H1 (cell line): ENCODE results near the gene SOX4. TPM values are rescaled to one million over a fixed set of nuclear protein-coding genes. Genes with fewer than 3 reads are reported as not detected.

Experiments
- CTCF ChIA-PET: fragments of 300-600 bp; sonication (Branson Sonifier 250); formaldehyde crosslinking; loops from one replicate; lab custom pipeline; 2021; ENCODE audit not compliant: partially characterized antibody; lab: Charles Lee
- POLR2A ChIA-PET: fragments of 300-600 bp; sonication (Branson Sonifier 250); formaldehyde crosslinking; loops from one replicate; lab custom pipeline; 2021; ENCODE audit warnings: inconsistent platforms; ENCODE audit not compliant: partially characterized antibody; lab: Charles Lee
- DNase-seq, 2 experiments: peaks; one replicate each; pipeline versions ENCODE4 v3.0.0 to v3.0.0-alpha.2; 2010 to 2022; ENCODE audit warnings: low spot score in 2 of 2, low read depth in 1 of 2, mixed read lengths in 1 of 2
- FAIRE-seq: peaks from 2 replicates; lab custom pipeline; 2011; peaks lifted over from hg19 to GRCh38; lab: Jason Lieb, UNC
- H2AFZ ChIP-seq: 2 replicates; pipeline ENCODE4 v1.8.1; 2012; ENCODE audit warnings: low read length, inconsistent platforms
- H2AK5ac ChIP-seq: 2 replicates; pipeline ENCODE4 v1.6.1; 2013; ENCODE audit warnings: low read depth, low read length
- H2BK120ac ChIP-seq: replicated peaks from 2 replicates; pipeline ENCODE3; 2013; ENCODE audit warnings: low read depth, low read length, inconsistent platforms
- H2BK12ac ChIP-seq: 2 replicates; pipeline ENCODE4 v1.6.1; 2013; ENCODE audit warnings: low read depth, low read length
- H2BK15ac ChIP-seq: 2 replicates; pipeline ENCODE4 v1.6.1; 2013; ENCODE audit warnings: low read length
- H2BK20ac ChIP-seq: 2 replicates; pipeline ENCODE4 v1.6.1; 2013; ENCODE audit warnings: low read length
- H2BK5ac ChIP-seq: 2 replicates; pipeline ENCODE4 v1.6.1; 2013; ENCODE audit warnings: low read depth, low read length
- H3K14ac ChIP-seq: 2 replicates; pipeline ENCODE4 v1.6.1; 2013; ENCODE audit warnings: inconsistent platforms; ENCODE audit not compliant: insufficient read length
- H3K18ac ChIP-seq: 2 replicates; pipeline ENCODE4 v1.6.1; 2013; ENCODE audit warnings: low read length; ENCODE audit errors: extremely low read depth
- H3K23ac ChIP-seq: 2 replicates; pipeline ENCODE4 v1.6.1; 2013; ENCODE audit warnings: inconsistent platforms; ENCODE audit not compliant: insufficient read length
- H3K23me2 ChIP-seq: 2 replicates; pipeline ENCODE4 v1.6.1; 2013; ENCODE audit warnings: low read depth, low read length
- H3K27ac ChIP-seq: 2 replicates; pipeline ENCODE4 v1.6.1; 2011; ENCODE audit warnings: low read depth, low read length, inconsistent platforms
- H3K27me3 ChIP-seq, 4 experiments: replicated peaks in 1 of 4; 1 replicate in 1 of 4; 2 replicates in 3 of 4; pipeline versions ENCODE4 v1.6.1 to v1.8.1; 2011 to 2013; ENCODE audit warnings: low read length in 3 of 4, mild to moderate bottlenecking in 3 of 4, inconsistent platforms in 2 of 4, mixed read lengths in 2 of 4, moderate library complexity in 1 of 4; ENCODE audit not compliant: control insufficient read depth in 3 of 4, insufficient read depth in 3 of 4; ENCODE audit errors: extremely low read depth in 1 of 4
- H3K36me3 ChIP-seq, 4 experiments: 2 replicates each; pipeline versions ENCODE4 v1.6.1 to v1.8.1; 2011 to 2013; ENCODE audit warnings: mild to moderate bottlenecking in 4 of 4, low read length in 3 of 4, moderate library complexity in 2 of 4, control low read depth in 1 of 4, inconsistent platforms in 1 of 4; ENCODE audit not compliant: insufficient read depth in 4 of 4, control insufficient read depth in 2 of 4
- H3K4ac ChIP-seq: replicated peaks from 2 replicates; pipeline ENCODE3; 2013; ENCODE audit warnings: low read length, low read depth, mixed read lengths, inconsistent platforms; ENCODE audit not compliant: insufficient read length
- H3K4me1 ChIP-seq, 4 experiments: replicated peaks in 1 of 4; 1 replicate in 1 of 4; 2 replicates in 3 of 4; pipeline versions ENCODE4 v1.6.1 to v1.8.1; 2011 to 2013; ENCODE audit warnings: low read length in 3 of 4, inconsistent platforms in 2 of 4, mixed read lengths in 1 of 4; ENCODE audit not compliant: insufficient read depth in 4 of 4, control insufficient read depth in 3 of 4
- H3K4me2 ChIP-seq, 2 experiments: 2 replicates each; pipeline versions ENCODE4 v1.6.1 to v1.8.1; 2011 to 2013; ENCODE audit warnings: low read depth in 2 of 2, low read length in 2 of 2, control low read depth in 1 of 2, inconsistent platforms in 1 of 2, mild to moderate bottlenecking in 1 of 2; ENCODE audit not compliant: insufficient read depth in 1 of 2
- H3K4me3 ChIP-seq, 4 experiments: fragments of 200-600, 300-600 bp in 1 of 4; sonication (generic), shearing (Covaris generic), sonication (Bioruptor Twin) in 1 of 4; 2 replicates each; pipeline versions ENCODE4 v1.5.1 to v1.8.1; 2011 to 2016; ENCODE audit warnings: low read length in 4 of 4, low read depth in 3 of 4, control low read depth in 2 of 4, inconsistent platforms in 2 of 4, mild to moderate bottlenecking in 2 of 4, mixed read lengths in 1 of 4, moderate library complexity in 1 of 4; ENCODE audit not compliant: insufficient read depth in 2 of 4; ENCODE audit errors: extremely low read depth in 1 of 4
- H3K56ac ChIP-seq: replicated peaks from 2 replicates; pipeline ENCODE3; 2013; ENCODE audit warnings: low read depth, mild to moderate bottlenecking, mixed read lengths, low read length, inconsistent platforms; ENCODE audit not compliant: insufficient read length
- H3K79me1 ChIP-seq: 2 replicates; pipeline ENCODE4 v1.6.1; 2013; ENCODE audit warnings: low read depth, low read length, control low read depth
- H3K79me2 ChIP-seq, 2 experiments: 2 replicates each; pipeline versions ENCODE4 v1.6.1 to v1.8.1; 2012 to 2013; ENCODE audit warnings: low read length in 2 of 2, mild to moderate bottlenecking in 2 of 2, inconsistent platforms in 1 of 2; ENCODE audit not compliant: insufficient read depth in 2 of 2, control insufficient read depth in 1 of 2
- H3K9ac ChIP-seq, 4 experiments: replicated peaks in 1 of 4; 1 replicate in 1 of 4; 2 replicates in 3 of 4; pipeline versions ENCODE4 v1.6.1 to v1.8.1; 2011 to 2013; ENCODE audit warnings: low read depth in 3 of 4, low read length in 3 of 4, control low read depth in 2 of 4, mild to moderate bottlenecking in 2 of 4, moderate library complexity in 2 of 4, inconsistent platforms in 1 of 4; ENCODE audit errors: extremely low read depth in 1 of 4
- H3K9me3 ChIP-seq, 2 experiments: 2 replicates each; pipeline versions ENCODE4 v1.6.1 to v1.8.1; 2012 to 2013; ENCODE audit warnings: mild to moderate bottlenecking in 2 of 2, moderate library complexity in 2 of 2, control low read depth in 1 of 2, inconsistent platforms in 1 of 2, low read depth in 1 of 2, low read length in 1 of 2, mixed read lengths in 1 of 2; ENCODE audit not compliant: insufficient read depth in 2 of 2
- H4K20me1 ChIP-seq, 2 experiments: replicated peaks in 1 of 2; 2 replicates each; pipeline versions ENCODE3 to v1.8.1; 2011 to 2013; ENCODE audit warnings: inconsistent platforms in 2 of 2, low read length in 2 of 2, mild to moderate bottlenecking in 1 of 2; ENCODE audit not compliant: insufficient read depth in 2 of 2, control insufficient read depth in 1 of 2
- H4K5ac ChIP-seq: 2 replicates; pipeline ENCODE4 v1.6.1; 2013; ENCODE audit warnings: low read length, low read depth, mixed read lengths, inconsistent platforms; ENCODE audit not compliant: insufficient read length
- H4K8ac ChIP-seq: 2 replicates; pipeline ENCODE4 v1.8.0; 2013; ENCODE audit warnings: mild to moderate bottlenecking, moderate library complexity, low read length, inconsistent platforms; ENCODE audit not compliant: insufficient read depth; ENCODE audit errors: extremely low read depth
- H4K91ac ChIP-seq: replicated peaks from 2 replicates; pipeline ENCODE3; 2013; ENCODE audit warnings: low read length, mixed read lengths, inconsistent platforms; ENCODE audit not compliant: insufficient read length
- ASH2L ChIP-seq: fragments of 200-600, 300-600 bp; sonication (generic); IDR thresholded peaks from one replicate; pipeline ENCODE4 v1.7.1; 2017; ENCODE audit warnings: low read length
- ATF3 ChIP-seq: IDR thresholded peaks from 2 replicates; pipeline ENCODE4 v1.6.1; 2011; ENCODE audit warnings: low read depth, mild to moderate bottlenecking, low read length; ENCODE audit not compliant: insufficient read depth
- BRCA1 ChIP-seq: IDR thresholded peaks from 2 replicates; pipeline ENCODE4 v1.6.1; 2012; ENCODE audit warnings: low read depth, low read length, improper control_type of control experiment
- GTF2F1 ChIP-seq: IDR thresholded peaks from 2 replicates; pipeline ENCODE4 v1.6.1; 2012; ENCODE audit warnings: low read depth, low read length, improper control_type of control experiment, borderline replicate concordance
- HDAC6 ChIP-seq: IDR thresholded peaks from one replicate; pipeline ENCODE4 v1.7.1; 2012; ENCODE audit warnings: low read depth, mild to moderate bottlenecking, inconsistent platforms, low read length, moderate library complexity
- JUN ChIP-seq: IDR thresholded peaks from 2 replicates; pipeline ENCODE4 v1.6.1; 2011; ENCODE audit warnings: low read depth, mild to moderate bottlenecking, improper control_type of control experiment, low read length
- POU5F1 ChIP-seq: IDR thresholded peaks from 2 replicates; pipeline ENCODE4 v1.6.1; 2011; ENCODE audit warnings: low read depth, mild to moderate bottlenecking, low read length, moderate library complexity
- RAD21 ChIP-seq, 2 experiments: IDR thresholded peaks in 1 of 2; conservative IDR thresholded peaks in 1 of 2; 2 replicates each; pipeline ENCODE4 v1.6.1; 2011; ENCODE audit warnings: low read depth in 2 of 2, low read length in 2 of 2, improper control_type of control experiment in 1 of 2, inconsistent platforms in 1 of 2, mild to moderate bottlenecking in 1 of 2, moderate library complexity in 1 of 2
- RXRA ChIP-seq: IDR thresholded peaks from 2 replicates; pipeline ENCODE4 v1.6.1; 2011; ENCODE audit warnings: low read depth, mild to moderate bottlenecking, low read length, moderate library complexity; ENCODE audit not compliant: insufficient read depth
- SAP30 ChIP-seq: fragments of 300-600 bp; sonication (generic); IDR thresholded peaks from 2 replicates; pipeline ENCODE4 v1.7.1; 2012; ENCODE audit warnings: low read length, moderate library complexity, mild to moderate bottlenecking, inconsistent platforms; ENCODE audit not compliant: insufficient read depth, insufficient replicate concordance
- SIN3A ChIP-seq, 2 experiments: IDR thresholded peaks in 1 of 2; conservative IDR thresholded peaks in 1 of 2; 2 replicates each; pipeline ENCODE4 v1.6.1; 2011 to 2012; ENCODE audit warnings: low read length in 2 of 2, improper control_type of control experiment in 1 of 2, low read depth in 1 of 2, mild to moderate bottlenecking in 1 of 2
- SP1 ChIP-seq: IDR thresholded peaks from 2 replicates; pipeline ENCODE4 v1.6.1; 2011; ENCODE audit warnings: low read depth, low read length
- WGBS, 2 experiments: shearing (Covaris generic) in 1 of 2; methylation state at CpG; one replicate each; pipeline versions ENCODE4 v1.1.6 to v1.1.7; 2013 to 2015; ENCODE audit warnings: low lambda C conversion rate in 2 of 2, mixed read lengths in 2 of 2, inconsistent platforms in 1 of 2, low coverage in 1 of 2, missing lambda C conversion rate in 1 of 2; ENCODE audit not compliant: insufficient replicate concordance in 2 of 2, insufficient coverage in 1 of 2, insufficient read length in 1 of 2; ENCODE audit errors: extremely low coverage in 1 of 2, missing lambda C conversion rate in 1 of 2; 5-methylcytosine and 5-hydroxymethylcytosine counted together
- polyA plus RNA-seq, 7 experiments: library from polyadenylated mRNA; depleted of rRNA in 3 of 7; stranded (reverse) in 5 of 7; unstranded in 2 of 7; fragments of >200 nt in 5 of 7; fragments of 200-250 nt in 2 of 7; gene quantifications; 1 replicate in 5 of 7; 2 replicates in 1 of 7; 4 replicates in 1 of 7; pipeline versions ENCODE4 v1.2.1 to v1.2.3, GENCODE V29; 2011 to 2013; ENCODE audit warnings: missing spikeins in 2 of 7, mixed read lengths in 2 of 7
- total RNA-seq: library from RNA; stranded (reverse); fragmentation: NEBNext Ultra II Directional; extraction: Animal tissue kit (Norgen Biotek cat#: 25700); gene quantifications from 2 replicates; pipeline ENCODE4 v1.2.1, GENCODE V29; 2021

Gene SOX4
- total and polyA plus RNA-seq, 2 of the 8 experiments (the other 6 are each of a cell fraction or from before 2014, with no cell fraction given), result 14.1 to 169 TPM

GRCh38 chr6:21593927-21594415, 420 bp downstream of the SOX4 start:
- H3K18ac ChIP-seq, result peak overlapping the region; percentile 85
- POLR2A ChIA-PET, result interaction anchor here (0.6 to 10.3 kb wide), 54 partner anchors 9 to 1324 kb away, joined by 3 to 161 read pairs (median 4); no protein-coding TSS in a partner anchor
- no peak for FAIRE-seq
- TF ChIP-seq HDAC6 (no peak), POU5F1 (no peak), ASH2L (peak; percentile 39), SP1 (no peak), ATF3 (no peak), BRCA1 (no peak), JUN (no peak), SIN3A (conservative IDR thresholded peaks at IDR 0.05 in 1 of 2, IDR thresholded peaks at IDR 0.05 in 1 of 2; ENCODE audit: low read depth in 1 of 2, low read length in 2 of 2) (no peak; a peak in 1 of 4 replicates), GTF2F1 (no peak), RAD21 (IDR thresholded peaks at IDR 0.05 in 1 of 2, conservative IDR thresholded peaks at IDR 0.05 in 1 of 2; ENCODE audit: low read depth in 2 of 2, low read length in 2 of 2) (peak in 1 of 2 experiments; percentile 7; a peak in 1 of 4 replicates), RXRA (no peak), SAP30 (peak; percentile 31)

More at GRCh38 chr6:21593927-21594415, 420 bp downstream of the SOX4 start:
- no peak overlapping the region for H4K8ac ChIP-seq
- H2BK120ac ChIP-seq, result no peak overlapping the region
- H4K20me1 ChIP-seq, result peaks cover 6 to 7% of the 10 kb centered on the region in 2 experiments
- H3K79me2 ChIP-seq, result peaks cover 29 to 54% of the 10 kb centered on the region in 2 experiments
- peaks cover 9% of the 10 kb centered on the region for H3K23me2 ChIP-seq
- H3K23ac ChIP-seq, result no peak overlapping the region
- peak overlapping the region; percentile 63 to 90 (median 86) for H3K9ac ChIP-seq
- H2AFZ ChIP-seq, result no peak overlapping the region
- 2% methylated on average over 17 of the region's 19 CpGs; no CpG with 5 or more reads in 1 of the 2 experiments for WGBS, 2 experiments
- peak overlapping the region; percentile 78 to 80 for H3K4me2 ChIP-seq
- peak overlapping the region; percentile 65; the same call in 1 of the 2 replicates for H3K27ac ChIP-seq
- no peak for DNase-seq
- no peak overlapping the region for H3K56ac ChIP-seq
- no peak overlapping the region for H4K91ac ChIP-seq
- H3K36me3 ChIP-seq, result peaks cover 0 to 30% (median 6%) of the 10 kb centered on the region in 4 experiments; a peak in 2 of 8 replicates
- no peak overlapping the region for H2BK15ac ChIP-seq
- H3K4me1 ChIP-seq, result peaks cover 2 to 5% (median 4%) of the 10 kb centered on the region in 4 experiments; a peak in 6 of 7 replicates
- H3K14ac ChIP-seq, result no peak overlapping the region
- H2AK5ac ChIP-seq, result no peak overlapping the region
- no peak overlapping the region for H4K5ac ChIP-seq
- H2BK5ac ChIP-seq, result peak overlapping the region; percentile 63
- no peaks in the 10 kb centered on the region for H3K79me1 ChIP-seq
- H3K9me3 ChIP-seq, result no peaks in the 10 kb centered on the region
- CTCF ChIA-PET, result interaction anchor here (0.6 to 2.4 kb wide), 9 partner anchors 15 to 1000 kb away, joined by 3 to 10 read pairs (median 3); no protein-coding TSS in a partner anchor
- no peak overlapping the region for H3K4ac ChIP-seq
- peak overlapping the region; percentile 80 to 97 (median 84) for H3K4me3 ChIP-seq
- H3K27me3 ChIP-seq, result no peaks in the 10 kb centered on the region
- no peak overlapping the region for H2BK12ac ChIP-seq
- H2BK20ac ChIP-seq, result no peak overlapping the region
